Measurements from ENCODE around the gene CTNNA3.

GRCh38 chr10:66552331-66552730 lies 1143.7 kb downstream of the CTNNA3 start:
- no peak for TF ChIP-seq CTCF (IDR thresholded peaks at IDR 0.05; ENCODE audit: low read depth, low read length, missing input control)
- TF ChIP-seq, protein P1, sequence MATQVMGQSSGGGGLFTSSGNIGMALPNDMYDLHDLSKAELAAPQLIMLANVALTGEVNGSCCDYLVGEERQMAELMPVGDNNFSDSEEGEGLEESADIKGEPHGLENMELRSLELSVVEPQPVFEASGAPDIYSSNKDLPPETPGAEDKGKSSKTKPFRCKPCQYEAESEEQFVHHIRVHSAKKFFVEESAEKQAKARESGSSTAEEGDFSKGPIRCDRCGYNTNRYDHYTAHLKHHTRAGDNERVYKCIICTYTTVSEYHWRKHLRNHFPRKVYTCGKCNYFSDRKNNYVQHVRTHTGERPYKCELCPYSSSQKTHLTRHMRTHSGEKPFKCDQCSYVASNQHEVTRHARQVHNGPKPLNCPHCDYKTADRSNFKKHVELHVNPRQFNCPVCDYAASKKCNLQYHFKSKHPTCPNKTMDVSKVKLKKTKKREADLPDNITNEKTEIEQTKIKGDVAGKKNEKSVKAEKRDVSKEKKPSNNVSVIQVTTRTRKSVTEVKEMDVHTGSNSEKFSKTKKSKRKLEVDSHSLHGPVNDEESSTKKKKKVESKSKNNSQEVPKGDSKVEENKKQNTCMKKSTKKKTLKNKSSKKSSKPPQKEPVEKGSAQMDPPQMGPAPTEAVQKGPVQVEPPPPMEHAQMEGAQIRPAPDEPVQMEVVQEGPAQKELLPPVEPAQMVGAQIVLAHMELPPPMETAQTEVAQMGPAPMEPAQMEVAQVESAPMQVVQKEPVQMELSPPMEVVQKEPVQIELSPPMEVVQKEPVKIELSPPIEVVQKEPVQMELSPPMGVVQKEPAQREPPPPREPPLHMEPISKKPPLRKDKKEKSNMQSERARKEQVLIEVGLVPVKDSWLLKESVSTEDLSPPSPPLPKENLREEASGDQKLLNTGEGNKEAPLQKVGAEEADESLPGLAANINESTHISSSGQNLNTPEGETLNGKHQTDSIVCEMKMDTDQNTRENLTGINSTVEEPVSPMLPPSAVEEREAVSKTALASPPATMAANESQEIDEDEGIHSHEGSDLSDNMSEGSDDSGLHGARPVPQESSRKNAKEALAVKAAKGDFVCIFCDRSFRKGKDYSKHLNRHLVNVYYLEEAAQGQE (IDR thresholded peaks at IDR 0.05), result no peak
